Duodenal mucosa (tissue), 2 donors: ENCODE results near the gene NMRK2.
"Not testable (repeated sequence)": the region's sequence is repeated elsewhere in the genome, so short reads cannot be mapped to it uniquely, and the experiment has no call there.

Experiments
- H3K27ac ChIP-seq: one replicate; pipeline ENCODE4 v1.7.0; 2013; ENCODE audit warnings: low read depth, low read length
- H3K27me3 ChIP-seq, 2 donors: one replicate each; pipeline ENCODE4 v1.7.0; 2013; ENCODE audit warnings: low read length in 2 of 2, control low read depth in 1 of 2; ENCODE audit not compliant: insufficient read depth in 2 of 2, control insufficient read depth in 1 of 2
- H3K36me3 ChIP-seq, 2 donors: one replicate each; pipeline ENCODE4 v1.7.0; 2013; ENCODE audit warnings: low read length in 2 of 2, control low read depth in 1 of 2; ENCODE audit not compliant: insufficient read depth in 2 of 2, control insufficient read depth in 1 of 2
- H3K4me1 ChIP-seq, 2 donors: one replicate each; pipeline ENCODE4 v1.7.0; 2013; ENCODE audit warnings: low read length in 2 of 2, control low read depth in 1 of 2; ENCODE audit not compliant: insufficient read depth in 2 of 2, control insufficient read depth in 1 of 2
- H3K4me3 ChIP-seq, 2 donors: one replicate each; pipeline ENCODE4 v1.7.0; 2013; ENCODE audit warnings: low read length in 2 of 2, low read depth in 1 of 2
- H3K9ac ChIP-seq, 2 donors: one replicate each; pipeline ENCODE4 v1.7.0; 2013; ENCODE audit warnings: low read length in 2 of 2, low read depth in 1 of 2
- H3K9me3 ChIP-seq, 2 donors: one replicate each; pipeline ENCODE4 v1.7.0; 2013; ENCODE audit warnings: low read length in 2 of 2, control low read depth in 1 of 2; ENCODE audit not compliant: control insufficient read depth in 1 of 2

NMRK2 gene

DNA sequence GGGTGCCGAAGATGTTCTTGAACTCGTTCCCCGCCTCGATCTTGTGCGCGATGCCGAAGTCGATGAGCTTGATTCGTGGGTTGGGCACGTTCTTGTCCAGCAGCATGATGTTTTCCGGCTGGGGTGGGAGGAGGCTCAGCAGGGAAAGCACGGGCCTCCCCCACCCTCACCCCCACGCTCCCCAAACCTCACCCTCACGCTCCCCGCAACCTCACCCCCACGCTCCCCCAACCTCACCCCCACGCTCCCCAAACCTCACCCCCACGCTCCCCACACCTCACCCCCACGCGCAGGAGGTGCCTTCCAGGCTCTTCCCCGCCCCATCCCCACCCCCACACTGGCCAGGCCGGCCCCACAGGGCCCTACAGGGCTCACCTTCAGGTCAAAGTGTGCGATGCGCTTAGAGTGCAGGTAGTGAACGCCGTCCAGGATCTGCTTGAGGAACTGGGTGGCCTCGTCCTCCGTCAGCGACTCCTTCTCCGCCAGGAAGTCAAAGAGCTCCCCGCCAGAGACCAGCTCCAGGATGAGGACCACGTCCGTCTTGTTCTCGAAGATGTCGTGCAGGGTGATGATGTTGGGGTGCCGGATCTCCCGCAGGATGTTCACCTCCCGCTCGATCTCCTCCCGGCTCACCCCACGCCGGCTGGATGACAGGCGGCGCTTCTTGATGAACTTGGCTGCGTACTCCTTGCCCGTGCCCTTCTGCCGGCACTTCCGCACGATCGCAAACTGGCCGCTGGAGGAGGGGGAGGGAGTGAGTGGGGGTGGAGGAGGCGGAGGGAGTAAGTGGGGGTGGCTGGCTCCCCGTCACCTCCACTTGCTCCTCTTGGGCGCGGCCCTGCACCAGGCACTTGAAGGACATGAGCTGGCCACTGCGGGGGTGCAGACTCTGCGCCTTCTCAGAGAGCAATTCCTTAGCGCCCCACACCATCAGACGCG, 31.7 kb downstream of the NMRK2 start:
- Histone ChIP-seq H3K36me3 (peaks cover 24 to 54% of the 10 kb centered on the region in 2 donors), H3K27ac (no peak overlapping the region), H3K27me3 (no peaks in the 10 kb centered on the region), H3K4me1 (peaks cover 29 to 36% of the 10 kb centered on the region in 2 donors), H3K9me3 (no peaks in the 10 kb centered on the region), H3K9ac (no peak overlapping the region), H3K4me3 (no peak overlapping the region)

DNA sequence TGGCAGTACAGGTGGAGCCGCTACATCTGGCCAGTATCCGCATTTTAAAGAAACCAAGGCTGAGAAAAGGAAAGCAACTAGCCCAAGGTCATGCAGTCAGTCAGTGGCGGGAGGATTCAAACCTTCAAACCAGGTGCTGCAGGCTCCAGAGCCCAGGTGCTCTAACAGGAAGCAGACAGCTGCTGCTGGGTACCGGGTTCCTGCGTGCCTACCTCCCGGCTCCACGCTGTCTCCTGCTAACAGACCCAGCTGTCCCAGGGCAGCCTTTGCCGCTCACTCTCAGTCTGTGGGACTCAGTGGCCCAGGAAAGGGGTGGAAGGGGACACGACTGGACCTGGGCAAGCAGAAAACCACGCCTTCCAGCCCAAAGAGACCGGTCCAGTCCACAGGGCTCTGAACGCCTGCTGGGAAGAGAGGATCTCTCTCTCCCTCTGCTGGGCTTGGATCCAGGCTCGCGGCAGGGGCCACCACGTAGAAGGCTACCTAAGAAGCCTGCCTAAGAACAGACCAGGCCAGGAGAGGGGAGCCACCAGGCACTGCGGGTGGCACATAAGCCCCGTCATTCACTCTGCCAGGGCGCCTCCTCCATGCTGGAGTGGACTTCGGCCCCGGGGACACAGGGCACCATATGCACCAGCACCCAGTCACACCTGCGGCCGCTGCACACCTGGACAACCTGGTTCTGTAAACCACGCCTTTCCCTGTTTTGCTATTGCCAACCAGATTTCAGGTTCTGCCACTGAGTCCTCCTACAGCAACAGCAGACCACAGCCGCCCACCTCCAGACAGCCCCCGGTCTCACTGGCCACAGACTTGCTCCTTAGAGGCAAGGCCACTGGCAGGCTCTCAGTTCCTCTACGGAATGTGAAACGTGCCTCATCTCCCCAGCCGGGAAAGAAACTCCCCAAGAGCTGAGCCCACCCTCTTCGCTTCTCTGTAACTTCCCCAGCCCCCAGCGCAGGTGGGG, 33.5 kb downstream of the NMRK2 start:
- H3K9ac ChIP-seq, result peak overlapping the region in 1 of 2 donors; percentile 44
- H3K4me3 ChIP-seq, result peak overlapping the region; percentile 40 to 42

DNA sequence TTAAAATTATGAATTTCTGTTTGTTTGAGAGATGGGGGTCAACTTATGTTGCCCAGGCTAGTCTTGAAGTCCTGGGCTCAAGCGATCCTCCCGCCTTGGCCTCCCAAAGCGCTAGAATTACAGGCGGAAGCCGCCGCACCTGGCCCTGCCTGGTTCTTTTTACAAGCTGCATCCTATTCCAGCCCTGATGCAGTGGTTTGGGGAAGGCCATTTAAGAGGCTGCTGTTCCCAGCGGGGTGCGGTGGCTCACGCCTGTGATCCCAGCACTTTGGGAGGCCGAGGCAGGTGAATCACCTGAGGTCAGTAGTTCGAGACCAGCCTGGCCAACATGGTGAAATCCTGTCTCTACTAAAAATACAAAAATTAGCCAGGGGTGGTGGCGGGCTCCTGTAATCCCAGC, 35.1 kb downstream of the NMRK2 start:
- Histone ChIP-seq H3K27ac (peak overlapping the region; percentile 49), H3K4me1 (peaks cover 38 to 48% of the 10 kb centered on the region in 2 donors), H3K36me3 (peaks cover 18 to 24% of the 10 kb centered on the region in 2 donors)
- H3K9ac ChIP-seq, H3K4me3 ChIP-seq, H3K27me3 ChIP-seq, H3K9me3 ChIP-seq: not testable (repeated sequence)

More for the DNA sequence above, 33.5 kb downstream of the NMRK2 start:
- peaks cover 21 to 39% of the 10 kb centered on the region in 2 donors for H3K36me3 ChIP-seq
- H3K9me3 ChIP-seq, result no peaks in the 10 kb centered on the region
- H3K27me3 ChIP-seq, result no peaks in the 10 kb centered on the region
- H3K4me1 ChIP-seq, result peaks cover 36 to 46% of the 10 kb centered on the region in 2 donors
- H3K27ac ChIP-seq, result peak overlapping the region; percentile 67

DNA sequence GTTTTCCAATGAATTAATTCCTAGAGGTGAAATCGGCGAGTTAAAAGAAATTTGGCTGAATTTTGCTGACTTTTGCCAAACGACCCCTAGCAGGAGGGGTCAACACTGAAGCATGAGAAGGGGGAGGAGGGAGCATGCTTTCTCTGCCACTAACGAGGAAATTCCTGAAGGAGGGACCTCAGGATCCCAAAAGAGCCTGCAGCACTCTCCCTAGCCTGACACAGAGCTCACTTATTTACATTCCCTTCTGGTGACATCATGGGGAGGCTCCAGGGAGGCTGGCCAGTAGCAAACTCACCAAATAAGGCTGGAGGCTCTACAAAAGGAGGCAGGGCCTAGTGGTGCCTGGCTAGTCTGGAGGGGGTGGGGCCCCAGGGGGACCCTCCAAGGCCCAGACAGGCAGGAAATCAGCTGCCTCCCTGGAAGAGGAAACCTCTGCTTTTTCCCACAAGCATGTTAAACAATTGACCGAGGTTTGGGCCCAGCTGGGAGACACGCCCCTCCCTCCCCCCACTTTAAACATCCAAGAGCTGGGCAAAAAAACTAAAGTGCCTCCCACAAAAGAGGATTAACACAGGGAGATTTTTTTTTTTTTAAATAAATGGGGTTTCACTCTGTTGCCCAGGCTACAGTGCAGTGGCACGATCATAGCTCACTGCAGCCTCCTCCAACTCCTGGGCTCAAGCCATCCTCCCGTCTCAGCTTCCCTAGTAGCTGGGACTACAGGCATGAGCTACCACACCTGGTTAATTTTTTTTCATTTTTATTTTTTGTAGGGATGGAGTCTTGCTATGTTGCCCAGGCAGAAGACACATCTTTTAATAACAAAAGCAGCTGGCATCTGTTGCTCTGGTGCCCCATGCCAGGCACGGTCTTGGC, 35.9 kb downstream of the NMRK2 start:
- H3K36me3 ChIP-seq, result peaks cover 10 to 16% of the 10 kb centered on the region in 2 donors
- no peaks in the 10 kb centered on the region for H3K27me3 ChIP-seq
- peak overlapping the region; percentile 49 for H3K27ac ChIP-seq
- peak overlapping the region; percentile 75 to 80 for H3K4me3 ChIP-seq
- no peaks in the 10 kb centered on the region for H3K9me3 ChIP-seq
- H3K9ac ChIP-seq, result peak overlapping the region; percentile 23 to 87
- peaks cover 38 to 48% of the 10 kb centered on the region in 2 donors for H3K4me1 ChIP-seq

DNA sequence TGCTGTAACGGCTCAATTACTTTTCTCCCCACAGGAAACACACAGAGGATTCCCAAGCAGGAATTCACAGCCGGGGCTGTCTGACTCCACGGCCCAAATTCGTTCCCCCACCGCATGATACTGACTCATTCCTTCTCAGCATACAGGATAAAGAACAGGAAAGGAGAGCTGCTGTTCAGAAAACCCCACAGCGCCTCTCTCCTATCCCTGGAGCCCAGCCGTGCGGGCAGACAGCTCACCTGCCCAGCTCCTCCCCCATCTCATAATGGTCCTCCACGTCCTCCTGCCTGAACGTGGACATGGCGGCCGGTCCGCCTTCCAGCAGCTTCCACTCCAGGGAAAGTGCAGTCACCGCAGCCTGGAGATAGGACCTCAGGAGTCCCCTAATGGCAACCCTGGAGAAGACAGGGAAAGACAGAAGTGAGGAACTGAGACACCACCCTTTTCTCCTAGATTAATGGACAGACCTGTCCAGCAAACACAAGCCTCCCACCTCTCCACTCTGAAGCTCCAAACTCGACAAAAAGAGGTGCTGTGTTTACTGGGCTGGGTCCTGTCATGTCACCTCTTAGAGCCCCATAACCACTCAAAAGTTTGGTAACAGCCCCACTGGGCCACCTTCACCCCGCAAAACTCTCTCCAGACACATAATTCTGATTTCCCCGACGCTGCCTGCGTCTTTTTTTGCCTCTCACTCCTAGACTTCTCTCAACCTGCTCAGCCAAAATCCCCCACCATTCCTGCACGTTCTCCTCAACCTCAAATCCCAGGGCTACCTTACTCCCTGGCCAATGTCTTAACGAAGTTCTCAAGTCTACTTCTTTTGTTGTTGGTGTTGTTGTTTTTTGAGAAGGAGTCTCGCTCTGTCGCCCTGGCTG, 36.8 kb downstream of the NMRK2 start:
- peaks cover 38 to 48% of the 10 kb centered on the region in 2 donors for H3K4me1 ChIP-seq
- no peaks in the 10 kb centered on the region for H3K27me3 ChIP-seq
- peak overlapping the region; percentile 75 to 80 for H3K4me3 ChIP-seq
- peaks cover 7 to 9% of the 10 kb centered on the region in 2 donors for H3K36me3 ChIP-seq
- peak overlapping the region; percentile 87 to 93 for H3K9ac ChIP-seq
- no peaks in the 10 kb centered on the region for H3K9me3 ChIP-seq
- H3K27ac ChIP-seq, result peak overlapping the region; percentile 49

DNA sequence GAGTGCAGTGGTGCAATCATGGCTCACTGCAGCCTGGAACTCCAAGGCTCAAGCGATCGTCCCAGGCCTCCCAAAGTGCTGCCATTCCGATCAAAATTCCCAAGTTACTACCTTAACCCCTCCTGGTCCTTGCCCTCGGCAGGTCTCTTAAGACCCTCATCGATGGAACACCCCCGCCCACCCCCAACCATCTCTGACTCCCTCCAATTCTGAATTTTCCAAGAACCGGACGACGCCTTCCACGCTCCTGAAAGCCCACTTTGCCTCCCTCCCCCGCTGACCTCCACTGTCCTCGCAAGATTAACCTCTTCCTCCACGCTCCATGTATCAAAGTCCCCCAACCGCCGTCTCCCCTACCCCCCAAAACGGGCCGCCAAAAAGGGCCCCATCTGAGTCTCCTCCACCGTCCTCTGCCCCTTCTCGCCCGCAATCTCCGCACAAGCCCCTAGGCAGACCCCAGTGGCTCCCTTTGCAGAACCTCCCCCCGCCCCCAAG, 37.5 kb downstream of the NMRK2 start:
- no peaks in the 10 kb centered on the region for H3K9me3 ChIP-seq
- H3K4me3 ChIP-seq, result peak overlapping the region; percentile 75 to 80
- peaks cover 38 to 48% of the 10 kb centered on the region in 2 donors for H3K4me1 ChIP-seq
- peak overlapping the region; percentile 87 to 93 for H3K9ac ChIP-seq
- H3K27ac ChIP-seq, result peak overlapping the region; percentile 95
- H3K36me3 ChIP-seq, result peaks cover 7 to 8% of the 10 kb centered on the region in 2 donors
- no peaks in the 10 kb centered on the region for H3K27me3 ChIP-seq

DNA sequence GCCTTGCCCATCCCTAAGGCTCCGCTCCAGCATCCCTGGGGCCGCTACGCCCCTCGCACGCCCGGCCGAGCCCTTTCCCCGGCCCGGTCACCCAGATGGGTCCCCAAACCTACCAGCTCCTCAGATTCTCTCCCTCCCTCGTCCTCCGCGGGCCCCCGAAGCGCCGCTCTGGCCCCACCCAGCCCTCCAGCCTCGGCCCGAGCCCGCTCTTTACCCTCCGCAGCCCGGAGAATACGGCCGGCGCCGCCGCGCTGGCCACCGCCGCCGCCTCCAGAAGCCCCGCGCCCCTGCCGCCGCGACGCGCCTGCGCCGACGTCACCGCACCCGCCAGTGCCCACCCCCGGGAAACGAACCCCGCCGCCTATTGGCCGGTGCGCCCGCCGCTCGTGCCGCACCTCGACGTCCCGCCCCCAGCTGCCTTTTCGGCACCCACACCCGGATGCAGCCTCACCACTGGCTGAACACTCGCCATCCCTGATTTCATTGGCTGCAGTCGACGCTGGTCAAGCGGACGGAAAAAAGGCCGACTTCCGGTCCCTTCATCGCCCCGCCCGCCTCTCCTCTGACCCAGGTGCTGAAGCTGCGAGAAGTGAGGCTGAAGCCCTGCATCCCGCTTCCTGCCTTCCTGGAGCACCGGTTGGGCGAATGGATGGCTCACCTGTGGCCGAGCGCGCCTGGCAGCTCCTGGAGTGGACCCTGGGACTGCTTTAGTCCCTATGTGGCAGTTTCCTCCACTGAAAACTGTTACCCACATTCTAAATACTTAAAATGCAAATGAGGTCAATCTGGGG, 38.1 kb downstream of the NMRK2 start, which contains the start of gene DAPK3:
Gene DAPK3, minus strand, starts transcription at position 292 of the 791 bp plus-strand sequence. CDS start 1,364 bp downstream, outside the sequence.
- Histone ChIP-seq H3K27ac (peak within 1 kb of the TSS; percentile 95), H3K36me3 (peaks cover 7 to 14% of the 10 kb centered on the region in 2 donors), H3K4me1 (peaks cover 34 to 42% of the 10 kb centered on the region in 2 donors), H3K9me3 (no peaks in the 10 kb centered on the region), H3K9ac (peak within 1 kb of the TSS; percentile 87 to 93), H3K4me3 (peak within 1 kb of the TSS; percentile 75 to 80), H3K27me3 (no peaks in the 10 kb centered on the region)

DNA sequence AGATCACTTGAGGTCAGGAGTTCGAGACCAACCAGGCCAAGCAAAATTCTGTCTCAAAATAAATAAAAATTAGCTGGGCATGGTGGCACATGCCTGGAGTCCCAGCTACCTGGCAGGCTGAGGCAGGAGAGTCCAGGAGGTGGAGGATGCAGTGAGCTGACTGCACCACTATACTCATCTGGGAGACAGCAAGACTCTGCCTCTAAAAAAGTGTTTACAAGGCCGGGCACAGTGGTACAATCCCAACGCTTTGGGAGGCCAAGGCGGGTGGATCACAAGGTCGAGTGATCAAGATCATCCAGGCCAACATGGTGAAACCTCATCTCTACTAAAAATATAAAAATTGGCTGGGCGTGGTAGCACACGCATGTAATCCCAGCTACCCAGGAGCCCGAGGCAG, 42.3 kb downstream of the NMRK2 start:
- peaks cover 33 to 47% of the 10 kb centered on the region in 2 donors for H3K36me3 ChIP-seq
- peaks cover 4 to 5% of the 10 kb centered on the region in 2 donors for H3K4me1 ChIP-seq
- H3K27me3 ChIP-seq, result no peaks in the 10 kb centered on the region
- H3K9ac ChIP-seq, result no peak overlapping the region
- no peaks in the 10 kb centered on the region for H3K9me3 ChIP-seq
- no peak overlapping the region for H3K27ac ChIP-seq
- no peak overlapping the region for H3K4me3 ChIP-seq
